H9 (cell line): ENCODE measurements around the gene FRAT2. TPM values are rescaled to one million over a fixed set of nuclear protein-coding genes. Genes with fewer than 3 reads are reported as not detected.

Experiments
- DNase-seq: peaks from one replicate; pipeline ENCODE4 v3.0.0-alpha.2; 2017
- H2AFZ ChIP-seq: one replicate; pipeline ENCODE4 v1.6.1; 2013; ENCODE audit warnings: mild to moderate bottlenecking, low read length, control low read depth, moderate library complexity
- H2AK5ac ChIP-seq: 2 replicates; pipeline ENCODE4 v1.6.1; 2013; ENCODE audit warnings: low read length, control low read depth, mixed read lengths; ENCODE audit not compliant: insufficient read length
- H2BK120ac ChIP-seq: one replicate; pipeline ENCODE4 v1.6.1; 2013; ENCODE audit warnings: low read depth, mild to moderate bottlenecking, low read length, control low read depth, inconsistent platforms; ENCODE audit not compliant: poor library complexity, severe bottlenecking
- H2BK12ac ChIP-seq: 2 replicates; pipeline ENCODE4 v1.6.1; 2013; ENCODE audit warnings: low read length, control low read depth, mixed read lengths, low read depth; ENCODE audit not compliant: insufficient read length
- H2BK15ac ChIP-seq: 2 replicates; pipeline ENCODE4 v1.6.1; 2013; ENCODE audit warnings: low read depth, low read length, control low read depth
- H2BK20ac ChIP-seq: one replicate; pipeline ENCODE4 v1.6.1; 2013; ENCODE audit warnings: low read depth, mild to moderate bottlenecking, low read length, control low read depth, inconsistent platforms; ENCODE audit not compliant: poor library complexity, severe bottlenecking
- H2BK5ac ChIP-seq: 2 replicates; pipeline ENCODE4 v1.6.1; 2013; ENCODE audit warnings: low read length, control low read depth, mixed read lengths; ENCODE audit not compliant: insufficient read length
- H3K14ac ChIP-seq: 2 replicates; pipeline ENCODE4 v1.6.1; 2013; ENCODE audit warnings: low read length, control low read depth; ENCODE audit not compliant: insufficient read depth
- H3K18ac ChIP-seq: 2 replicates; pipeline ENCODE4 v1.6.1; 2013; ENCODE audit warnings: low read depth, mild to moderate bottlenecking, mixed read lengths, low read length, control low read depth; ENCODE audit not compliant: insufficient read length
- H3K23ac ChIP-seq: 2 replicates; pipeline ENCODE4 v1.6.1; 2013; ENCODE audit warnings: low read length, control low read depth, mixed read lengths, low read depth; ENCODE audit not compliant: insufficient read length
- H3K23me2 ChIP-seq: 2 replicates; pipeline ENCODE4 v1.6.1; 2013; ENCODE audit warnings: low read depth, mild to moderate bottlenecking, mixed read lengths, low read length, control low read depth; ENCODE audit not compliant: insufficient read length, poor library complexity, severe bottlenecking
- H3K27ac ChIP-seq: 2 replicates; pipeline ENCODE4 v1.5.1; 2013; ENCODE audit warnings: low read length, control low read depth, mixed read lengths, low read depth; ENCODE audit not compliant: insufficient read length
- H3K27me3 ChIP-seq: 2 replicates; pipeline ENCODE4 v1.6.1; 2013; ENCODE audit warnings: low read length, control low read depth, inconsistent platforms; ENCODE audit not compliant: insufficient read depth
- H3K4ac ChIP-seq: 2 replicates; pipeline ENCODE4 v1.6.1; 2013; ENCODE audit warnings: low read depth, mild to moderate bottlenecking, control low read depth, inconsistent platforms, low read length, moderate library complexity
- H3K4me1 ChIP-seq: 2 replicates; pipeline ENCODE4 v1.6.1; 2013; ENCODE audit warnings: low read length, control low read depth, inconsistent platforms; ENCODE audit not compliant: insufficient read depth
- H3K4me2 ChIP-seq: 2 replicates; pipeline ENCODE4 v1.6.1; 2013; ENCODE audit warnings: low read length, control low read depth, mixed read lengths; ENCODE audit not compliant: insufficient read length, insufficient read depth
- H3K56ac ChIP-seq: 2 replicates; pipeline ENCODE4 v1.6.1; 2013; ENCODE audit warnings: low read depth, mild to moderate bottlenecking, mixed read lengths, low read length, control low read depth; ENCODE audit not compliant: insufficient read length
- H3K79me1 ChIP-seq: 2 replicates; pipeline ENCODE4 v1.6.1; 2013; ENCODE audit warnings: low read depth, mild to moderate bottlenecking, moderate library complexity, low read length, control low read depth, inconsistent platforms; ENCODE audit not compliant: insufficient read depth, poor library complexity, severe bottlenecking
- H3K79me2 ChIP-seq: 2 replicates; pipeline ENCODE4 v1.6.1; 2013; ENCODE audit warnings: low read length, control low read depth, inconsistent platforms; ENCODE audit not compliant: insufficient read depth
- H3K9ac ChIP-seq: 2 replicates; pipeline ENCODE4 v1.6.1; 2013; ENCODE audit warnings: low read length, control low read depth, mixed read lengths; ENCODE audit not compliant: insufficient read length; ENCODE audit errors: extremely low read depth
- H3K9me3 ChIP-seq: one replicate; pipeline ENCODE4 v1.6.1; 2013; ENCODE audit warnings: low read depth, low read length, inconsistent platforms; ENCODE audit not compliant: control insufficient read depth
- H3T11ph ChIP-seq: one replicate; pipeline ENCODE4 v1.6.1; 2013; ENCODE audit warnings: mild to moderate bottlenecking, low read length, control low read depth, inconsistent platforms
- H4K20me1 ChIP-seq: one replicate; pipeline ENCODE4 v1.6.1; 2013; ENCODE audit not compliant: control insufficient read depth, insufficient read length, insufficient read depth
- H4K5ac ChIP-seq: 2 replicates; pipeline ENCODE4 v1.6.1; 2013; ENCODE audit warnings: low read depth, mild to moderate bottlenecking, mixed read lengths, low read length, control low read depth; ENCODE audit not compliant: insufficient read length
- H4K8ac ChIP-seq: replicated peaks from 2 replicates; pipeline ENCODE4 v1.6.1; 2013; ENCODE audit warnings: low read length, control low read depth, mixed read lengths, low read depth; ENCODE audit not compliant: insufficient read length
- H4K91ac ChIP-seq: 2 replicates; pipeline ENCODE4 v1.6.1; 2013; ENCODE audit warnings: low read depth, mild to moderate bottlenecking, moderate library complexity, mixed read lengths, low read length, control low read depth; ENCODE audit not compliant: insufficient read length
- H3K27ac Mint-ChIP-seq, 3 experiments: 2 replicates in 2 of 3; 3 replicates in 1 of 3; pipeline ENCODE4 v1.8.0; 2020 to 2021; ENCODE audit warnings: mixed read lengths in 3 of 3, mild to moderate bottlenecking in 1 of 3, moderate library complexity in 1 of 3
- H3K27me3 Mint-ChIP-seq: 2 replicates; pipeline ENCODE4 v1.8.0; 2021; ENCODE audit warnings: low read depth, mild to moderate bottlenecking, moderate library complexity, mixed read lengths
- H3K36me3 Mint-ChIP-seq, 3 experiments: 2 replicates in 2 of 3; 3 replicates in 1 of 3; pipeline ENCODE4 v1.8.0; 2020 to 2021; ENCODE audit warnings: low read depth in 3 of 3, mixed read lengths in 3 of 3; ENCODE audit not compliant: insufficient read depth in 1 of 3
- H3K4me1 Mint-ChIP-seq, 2 experiments: 2 replicates each; pipeline ENCODE4 v1.8.0; 2020; ENCODE audit warnings: mixed read lengths in 2 of 2
- H3K4me3 Mint-ChIP-seq, 2 experiments: 2 replicates in 1 of 2; 3 replicates in 1 of 2; pipeline ENCODE4 v1.8.0; 2020 to 2021; ENCODE audit warnings: mild to moderate bottlenecking in 2 of 2, mixed read lengths in 2 of 2, moderate library complexity in 1 of 2
- H3K9me3 Mint-ChIP-seq, 2 experiments: 2 replicates in 1 of 2; 3 replicates in 1 of 2; pipeline ENCODE4 v1.8.0; 2020; ENCODE audit warnings: mild to moderate bottlenecking in 2 of 2, mixed read lengths in 2 of 2, moderate library complexity in 1 of 2
- CTCF ChIP-seq: fragments of 200-600 bp; sonication (generic); conservative IDR thresholded peaks from 3 replicates; pipeline ENCODE4 v1.8.0; 2021; ENCODE audit warnings: antibody characterized with exemption, mild to moderate bottlenecking
- WGBS: extraction: QIAGEN DNeasy Blood & Tissue Kit; methylation state at CpG from one replicate; pipeline ENCODE4 v1.1.7; 2013; ENCODE audit warnings: missing lambda C conversion rate, low lambda C conversion rate, mixed read lengths; ENCODE audit not compliant: insufficient read length; ENCODE audit errors: extremely low coverage; 5-methylcytosine and 5-hydroxymethylcytosine counted together
- total RNA-seq: library from RNA; stranded (reverse); gene quantifications from 2 replicates; pipeline ENCODE4 v1.2.1, GENCODE V29; 2021

The FRAT2 gene
- total RNA-seq, 1 experiment from 2014 or later, result 129 TPM

- Histone ChIP-seq H2BK5ac (no peak overlapping the region), H3K4me2 (no peak overlapping the region), H2BK12ac (no peak overlapping the region), H3T11ph (no peak overlapping the region), H3K27ac (no peak overlapping the region), H4K20me1 (no peaks in the 10 kb centered on the region), H4K8ac (no peak overlapping the region), H2BK15ac (no peak overlapping the region), H4K5ac (no peak overlapping the region), H3K27me3 (no peaks in the 10 kb centered on the region), H4K91ac (no peak overlapping the region), H3K9ac (no peak overlapping the region), H2BK20ac (no peak overlapping the region), H2BK120ac (no peak overlapping the region), H3K18ac (no peak overlapping the region), H2AK5ac (no peak overlapping the region), H3K14ac (no peak overlapping the region), H3K9me3 (no peaks in the 10 kb centered on the region), H3K56ac (no peak overlapping the region), H3K23ac (no peak overlapping the region), H3K4me1 (no peaks in the 10 kb centered on the region), H3K79me2 (no peaks in the 10 kb centered on the region), H3K79me1 (no peaks in the 10 kb centered on the region), H3K23me2 (no peaks in the 10 kb centered on the region), H2AFZ (no peak overlapping the region), H3K4ac (no peak overlapping the region)
- Mint-ChIP-seq H3K9me3 (no peaks in the 10 kb centered on the region), H3K36me3 (peaks cover 21 to 74% (median 30%) of the 10 kb centered on the region in 3 experiments; a peak in 6 of 7 replicates), H3K4me1 (no peaks in the 10 kb centered on the region), H3K27ac (no peak overlapping the region), H3K4me3 (no peak overlapping the region), H3K27me3 (no peaks in the 10 kb centered on the region)
- no peak for TF ChIP-seq CTCF
- no CpG with 5 or more reads among the region's 8 CpGs for WGBS
- DNase-seq, result no peak
Observed at GRCh38 chr10:97381626-97382025, 47.1 kb upstream of the FRAT2 start.
